ENCODE results near the gene DPYSL3.

DPYSL3 gene

GRCh38 chr5:147434049-147434448, 75.8 kb downstream of the DPYSL3 start:
- TF ChIP-seq POLR2AphosphoS5 (IDR thresholded peaks at IDR 0.05; ENCODE audit: borderline replicate concordance, low read depth, low read length) (no peak), FOXP2 (optimal IDR thresholded peaks at IDR 0.05; ENCODE audit: control extremely low read depth, extremely low read length, insufficient read depth) (no peak), EZH2 (IDR thresholded peaks at IDR 0.05) (no peak)
- no peak for DNase-seq (ENCODE audit: low read depth, low spot score)
- no peak overlapping the region for H3K9ac ChIP-seq (ENCODE audit: insufficient read length)
- no peaks in the 10 kb centered on the region for H3K9me3 ChIP-seq (ENCODE audit: low read depth, low read length)
- H3K4me3 ChIP-seq = no peak overlapping the region
- H3K36me3 ChIP-seq (ENCODE audit: insufficient read depth, low read length) = no peaks in the 10 kb centered on the region
- H3K27ac ChIP-seq = no peak overlapping the region

GRCh38 chr5:147432323-147432722, 77.5 kb downstream of the DPYSL3 start:
- H3K9me3 ChIP-seq (ENCODE audit: low read depth, low read length) = no peaks in the 10 kb centered on the region
- no peak overlapping the region for H3K9ac ChIP-seq (ENCODE audit: insufficient read length)
- TF ChIP-seq FOXP2 (optimal IDR thresholded peaks at IDR 0.05; ENCODE audit: control extremely low read depth, extremely low read length, insufficient read depth) (no peak), EZH2 (IDR thresholded peaks at IDR 0.05) (no peak), POLR2AphosphoS5 (IDR thresholded peaks at IDR 0.05; ENCODE audit: borderline replicate concordance, low read depth, low read length) (no peak)
- H3K4me3 ChIP-seq = no peak overlapping the region
- DNase-seq (ENCODE audit: low read depth, low spot score) = no peak
- H3K27ac ChIP-seq = no peak overlapping the region
- no peaks in the 10 kb centered on the region for H3K36me3 ChIP-seq (ENCODE audit: insufficient read depth, low read length)

DNA sequence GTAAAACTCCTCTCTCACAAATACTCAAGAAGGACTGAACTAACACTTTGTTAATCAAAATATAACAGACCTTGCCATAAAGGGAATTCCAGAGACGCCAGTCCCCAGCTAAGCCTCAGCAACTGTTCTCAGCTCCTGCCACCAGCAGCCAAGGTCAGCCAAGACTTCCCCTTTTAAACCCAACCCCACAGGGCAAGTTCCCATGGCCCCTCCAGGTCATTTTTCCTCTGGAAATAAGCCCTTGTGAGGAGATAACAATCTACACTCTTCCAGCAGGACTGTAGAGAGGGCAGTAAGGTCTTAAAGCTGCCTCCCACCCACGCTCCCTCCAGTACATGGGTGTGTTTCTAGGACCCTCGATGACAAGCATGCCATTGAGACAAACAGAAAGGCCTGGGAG, 78.3 kb downstream of the DPYSL3 start:
- no peak overlapping the region for H3K9ac ChIP-seq (ENCODE audit: insufficient read length)
- DNase-seq (ENCODE audit: low read depth, low spot score) = no peak
- H3K9me3 ChIP-seq (ENCODE audit: low read depth, low read length) = no peaks in the 10 kb centered on the region
- no peak overlapping the region for H3K4me3 ChIP-seq
- H3K27ac ChIP-seq = no peak overlapping the region
- no peaks in the 10 kb centered on the region for H3K36me3 ChIP-seq (ENCODE audit: insufficient read depth, low read length)
- no peak for TF ChIP-seq FOXP2 (optimal IDR thresholded peaks at IDR 0.05; ENCODE audit: control extremely low read depth, extremely low read length, insufficient read depth)
- TF ChIP-seq EZH2 (IDR thresholded peaks at IDR 0.05) = no peak
- no peak for TF ChIP-seq POLR2AphosphoS5 (IDR thresholded peaks at IDR 0.05; ENCODE audit: borderline replicate concordance, low read depth, low read length)

DNA sequence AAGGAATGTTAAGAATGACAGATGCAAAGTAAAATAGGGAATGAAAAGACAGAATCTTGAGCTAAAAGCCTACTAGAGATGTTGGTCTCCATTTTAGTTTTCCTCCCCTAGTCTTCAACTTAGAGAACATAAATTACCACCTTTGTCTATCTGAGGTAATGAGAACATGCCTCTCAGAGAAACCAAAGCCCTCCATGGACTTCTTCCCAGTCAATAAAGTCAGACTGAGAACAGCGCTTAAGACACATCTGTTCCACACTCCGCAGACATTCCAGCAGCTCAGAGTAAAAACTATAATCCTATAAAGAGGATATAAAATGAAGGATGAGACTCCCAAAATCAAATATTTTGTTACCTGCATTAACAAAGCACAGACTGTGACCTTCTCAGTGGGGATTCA, 79.2 kb downstream of the DPYSL3 start:
- H3K4me3 ChIP-seq = no peak overlapping the region
- H3K27ac ChIP-seq = no peak overlapping the region
- DNase-seq (ENCODE audit: low read depth, low spot score) = no peak
- H3K9ac ChIP-seq (ENCODE audit: insufficient read length) = no peak overlapping the region
- H3K9me3 ChIP-seq (ENCODE audit: low read depth, low read length) = no peaks in the 10 kb centered on the region
- H3K36me3 ChIP-seq (ENCODE audit: insufficient read depth, low read length) = no peaks in the 10 kb centered on the region
- no peak for TF ChIP-seq FOXP2 (optimal IDR thresholded peaks at IDR 0.05; ENCODE audit: control extremely low read depth, extremely low read length, insufficient read depth)
- TF ChIP-seq POLR2AphosphoS5 (IDR thresholded peaks at IDR 0.05; ENCODE audit: borderline replicate concordance, low read depth, low read length) = no peak
- TF ChIP-seq EZH2 (IDR thresholded peaks at IDR 0.05) = no peak

- TF ChIP-seq POLR2AphosphoS5 (IDR thresholded peaks at IDR 0.05; ENCODE audit: borderline replicate concordance, low read depth, low read length) (no peak), EZH2 (IDR thresholded peaks at IDR 0.05) (no peak), FOXP2 (optimal IDR thresholded peaks at IDR 0.05; ENCODE audit: control extremely low read depth, extremely low read length, insufficient read depth) (no peak)
- Histone ChIP-seq H3K9me3 (ENCODE audit: low read depth, low read length) (no peaks in the 10 kb centered on the region), H3K9ac (ENCODE audit: insufficient read length) (no peak overlapping the region), H3K36me3 (ENCODE audit: insufficient read depth, low read length) (peaks cover 13% of the 10 kb centered on the region; the same call in 1 of the 2 replicates), H3K4me3 (no peak overlapping the region), H3K27ac (no peak overlapping the region)
- DNase-seq (ENCODE audit: low read depth, low spot score) = no peak
Measured at GRCh38 chr5:147427521-147428401, 82.1 kb downstream of the DPYSL3 start.

DNA sequence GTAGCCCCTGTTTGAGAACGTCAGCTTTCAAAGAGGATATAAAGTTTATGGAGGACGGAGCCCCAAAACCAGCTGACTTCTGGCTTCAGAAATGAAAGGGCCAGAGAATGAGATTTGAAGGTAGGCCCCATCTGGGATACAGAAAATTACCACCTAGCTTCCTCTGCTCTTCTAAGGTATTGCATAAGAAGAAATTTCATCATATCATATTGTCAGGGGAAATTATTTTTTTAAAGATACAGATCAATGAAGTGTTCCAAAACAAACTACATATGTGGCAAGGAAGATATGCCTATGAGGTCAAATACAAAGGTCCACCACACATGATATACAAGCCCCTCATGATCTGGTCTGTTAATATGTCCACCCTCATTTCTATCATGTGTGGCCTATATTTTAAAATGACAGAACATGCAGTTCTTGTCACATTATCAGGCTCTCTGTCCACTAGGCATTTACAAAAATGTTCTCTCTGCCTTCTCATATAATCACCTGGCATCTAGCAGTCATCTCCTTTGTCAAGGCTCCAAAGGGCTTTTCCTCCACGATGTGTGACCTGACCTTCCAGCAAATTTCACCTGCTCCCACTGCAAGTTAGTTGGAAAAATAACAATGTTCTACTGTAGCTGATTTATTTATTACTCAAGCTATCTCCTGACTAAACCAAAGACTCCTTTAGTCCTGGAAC, 83.1 kb downstream of the DPYSL3 start:
- no peak overlapping the region for H3K27ac ChIP-seq
- H3K9ac ChIP-seq (ENCODE audit: insufficient read length) = no peak overlapping the region
- H3K9me3 ChIP-seq (ENCODE audit: low read depth, low read length) = no peaks in the 10 kb centered on the region
- TF ChIP-seq POLR2AphosphoS5 (IDR thresholded peaks at IDR 0.05; ENCODE audit: borderline replicate concordance, low read depth, low read length) (no peak), EZH2 (IDR thresholded peaks at IDR 0.05) (no peak), FOXP2 (optimal IDR thresholded peaks at IDR 0.05; ENCODE audit: control extremely low read depth, extremely low read length, insufficient read depth) (no peak)
- no peak overlapping the region for H3K4me3 ChIP-seq
- H3K36me3 ChIP-seq (ENCODE audit: insufficient read depth, low read length) = peaks cover 13% of the 10 kb centered on the region; the same call in 1 of the 2 replicates
- DNase-seq (ENCODE audit: low read depth, low spot score) = no peak

GRCh38 chr5:147418613-147419012, 91.3 kb downstream of the DPYSL3 start:
- DNase-seq (ENCODE audit: low read depth, low spot score) = no peak
- H3K36me3 ChIP-seq (ENCODE audit: insufficient read depth, low read length) = peaks cover 21% of the 10 kb centered on the region

DNA sequence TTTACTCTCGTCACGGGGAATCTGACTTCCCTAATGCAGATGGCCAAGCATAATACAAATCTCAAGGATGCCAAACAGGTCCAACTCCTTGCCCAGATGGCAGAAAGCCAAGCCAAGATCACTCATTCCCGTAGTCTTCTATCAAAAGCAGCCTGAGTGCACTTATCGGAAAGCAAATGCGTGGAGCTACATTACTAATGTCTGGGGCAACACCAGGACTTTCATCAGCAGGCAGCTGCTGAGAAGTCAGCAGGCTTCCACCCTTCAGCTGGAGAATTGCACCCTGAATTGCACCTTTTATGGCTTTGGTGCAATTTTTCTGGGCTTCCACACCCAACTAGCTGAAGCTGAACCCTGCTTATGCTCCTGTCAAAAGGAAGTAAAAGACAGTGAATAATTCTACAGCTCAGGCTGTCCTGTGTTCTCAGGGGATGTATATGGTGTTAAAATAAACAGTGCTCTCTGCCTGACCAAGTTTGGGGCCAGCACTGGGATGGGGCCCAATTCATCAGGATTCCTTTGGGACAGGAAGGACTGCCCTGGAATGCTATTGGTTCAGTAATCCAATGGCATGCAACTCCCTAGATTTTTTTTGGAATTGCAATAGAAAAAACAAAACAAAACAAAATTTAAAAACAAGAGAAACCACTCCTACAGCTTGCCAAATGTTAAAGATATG, 92.6 kb downstream of the DPYSL3 start:
- TF ChIP-seq POLR2AphosphoS5 (IDR thresholded peaks at IDR 0.05; ENCODE audit: borderline replicate concordance, low read depth, low read length) (no peak), EZH2 (IDR thresholded peaks at IDR 0.05) (no peak), FOXP2 (optimal IDR thresholded peaks at IDR 0.05; ENCODE audit: control extremely low read depth, extremely low read length, insufficient read depth) (no peak)
- peaks cover 21% of the 10 kb centered on the region for H3K36me3 ChIP-seq (ENCODE audit: insufficient read depth, low read length)
- no peak overlapping the region for H3K4me3 ChIP-seq
- H3K9me3 ChIP-seq (ENCODE audit: low read depth, low read length) = no peaks in the 10 kb centered on the region
- DNase-seq (ENCODE audit: low read depth, low spot score) = no peak
- H3K27ac ChIP-seq = no peak overlapping the region
- no peak overlapping the region for H3K9ac ChIP-seq (ENCODE audit: insufficient read length)

More at GRCh38 chr5:147418613-147419012, 91.3 kb downstream of the DPYSL3 start:
- no peaks in the 10 kb centered on the region for H3K9me3 ChIP-seq (ENCODE audit: low read depth, low read length)
- TF ChIP-seq POLR2AphosphoS5 (IDR thresholded peaks at IDR 0.05; ENCODE audit: borderline replicate concordance, low read depth, low read length) (no peak), EZH2 (IDR thresholded peaks at IDR 0.05) (no peak), FOXP2 (optimal IDR thresholded peaks at IDR 0.05; ENCODE audit: control extremely low read depth, extremely low read length, insufficient read depth) (no peak)
- no peak overlapping the region for H3K4me3 ChIP-seq
- no peak overlapping the region for H3K27ac ChIP-seq
- H3K9ac ChIP-seq (ENCODE audit: insufficient read length) = no peak overlapping the region

All from SK-N-MC (cell line).